Hematopoietic multipotent progenitor cell treated with erythropoietin and hydrocortisone succinate and interleukin-3 and kit ligand, for 4 days (in vitro differentiated cells): ENCODE measurements around the gene PIMREG.

Source experiments
- DNase-seq: peaks from one replicate; pipeline ENCODE4 v3.0.0-alpha.2; 2015

The PIMREG gene

GRCh38 chr17:6462692-6463091, 18.4 kb downstream of the PIMREG start:
- no peak for DNase-seq

- DNase-seq = no peak
Measured at GRCh38 chr17:6463616-6464445, 19.6 kb downstream of the PIMREG start.

- DNase-seq = no peak
Measured at GRCh38 chr17:6464446-6465041, 20.3 kb downstream of the PIMREG start.

GRCh38 chr17:6465206-6466003, 21.1 kb downstream of the PIMREG start:
- DNase-seq = no peak

GRCh38 chr17:6467567-6467966, 23.3 kb downstream of the PIMREG start:
- DNase-seq = no peak

GRCh38 chr17:6468051-6468790, 24.0 kb downstream of the PIMREG start:
- DNase-seq = no peak

- DNase-seq = no peak
Measured at GRCh38 chr17:6470146-6470718, 26.0 kb downstream of the PIMREG start.

- no peak for DNase-seq
Measured at GRCh38 chr17:6470751-6471521, 26.7 kb downstream of the PIMREG start.

GRCh38 chr17:6471531-6472465, 27.5 kb downstream of the PIMREG start:
- no peak for DNase-seq

- DNase-seq = no peak
Measured at GRCh38 chr17:6472517-6472916, 28.3 kb downstream of the PIMREG start.

- peak; percentile 75 for DNase-seq
Measured at GRCh38 chr17:6473128-6473767, 29.0 kb downstream of the PIMREG start.

- no peak for DNase-seq
Measured at GRCh38 chr17:6474376-6474775, 30.1 kb downstream of the PIMREG start.

- DNase-seq = no peak
Measured at GRCh38 chr17:6474906-6475305, 30.7 kb downstream of the PIMREG start.

- no peak for DNase-seq
Measured at GRCh38 chr17:6475411-6475810, 31.2 kb downstream of the PIMREG start.

GRCh38 chr17:6476076-6476809, 32.0 kb downstream of the PIMREG start:
- DNase-seq = peak; percentile 47

GRCh38 chr17:6476810-6477179, 32.5 kb downstream of the PIMREG start:
- DNase-seq = peak; percentile 25

- DNase-seq = no peak
Measured at GRCh38 chr17:6477831-6478383, 33.7 kb downstream of the PIMREG start.

- no peak for DNase-seq
Measured at GRCh38 chr17:6478486-6478885, 34.2 kb downstream of the PIMREG start.
